ENCODE measurements around the gene TAPT1.

TAPT1 gene

DNA sequence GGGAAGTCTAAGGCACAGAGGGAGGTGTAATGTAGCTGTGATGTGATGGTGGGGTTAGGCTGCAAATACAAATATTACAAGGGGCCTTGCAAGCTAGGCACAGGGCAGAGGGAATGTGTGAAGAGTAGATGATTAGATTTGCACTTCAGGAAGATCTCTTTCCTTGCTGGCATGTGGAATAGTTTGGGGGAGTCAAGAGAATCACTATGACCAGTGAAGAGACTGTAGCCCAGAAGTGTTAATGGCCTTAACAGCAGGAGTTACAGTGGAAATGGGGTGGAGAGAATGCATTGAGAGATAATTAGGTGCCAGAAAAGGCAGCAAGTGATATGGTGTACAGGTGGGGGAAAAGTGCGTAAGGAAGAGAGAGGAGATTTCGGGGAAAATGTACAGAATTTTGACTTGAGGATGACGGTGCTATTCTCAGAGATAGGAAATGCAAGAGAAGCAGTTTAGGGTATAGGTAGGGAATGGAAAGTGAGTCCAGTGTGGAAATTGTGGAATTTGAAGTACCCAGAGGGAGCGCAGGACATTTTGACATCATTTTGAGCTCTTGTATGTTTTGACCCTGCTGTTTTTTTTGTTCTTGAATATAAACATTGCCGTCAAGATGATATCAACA lies 10.2 kb upstream of the TAPT1 start:
- TF ChIP-seq, protein P1, sequence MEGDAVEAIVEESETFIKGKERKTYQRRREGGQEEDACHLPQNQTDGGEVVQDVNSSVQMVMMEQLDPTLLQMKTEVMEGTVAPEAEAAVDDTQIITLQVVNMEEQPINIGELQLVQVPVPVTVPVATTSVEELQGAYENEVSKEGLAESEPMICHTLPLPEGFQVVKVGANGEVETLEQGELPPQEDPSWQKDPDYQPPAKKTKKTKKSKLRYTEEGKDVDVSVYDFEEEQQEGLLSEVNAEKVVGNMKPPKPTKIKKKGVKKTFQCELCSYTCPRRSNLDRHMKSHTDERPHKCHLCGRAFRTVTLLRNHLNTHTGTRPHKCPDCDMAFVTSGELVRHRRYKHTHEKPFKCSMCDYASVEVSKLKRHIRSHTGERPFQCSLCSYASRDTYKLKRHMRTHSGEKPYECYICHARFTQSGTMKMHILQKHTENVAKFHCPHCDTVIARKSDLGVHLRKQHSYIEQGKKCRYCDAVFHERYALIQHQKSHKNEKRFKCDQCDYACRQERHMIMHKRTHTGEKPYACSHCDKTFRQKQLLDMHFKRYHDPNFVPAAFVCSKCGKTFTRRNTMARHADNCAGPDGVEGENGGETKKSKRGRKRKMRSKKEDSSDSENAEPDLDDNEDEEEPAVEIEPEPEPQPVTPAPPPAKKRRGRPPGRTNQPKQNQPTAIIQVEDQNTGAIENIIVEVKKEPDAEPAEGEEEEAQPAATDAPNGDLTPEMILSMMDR (IDR thresholded peaks at IDR 0.05; ENCODE audit: low read depth, low read length): no peak
- DNase-seq (ENCODE audit: low read depth in 2 of 2): no peak
- no peak overlapping the region for H3K4me3 ChIP-seq (replicated peaks in 1 of 2; ENCODE audit: low read depth in 2 of 2, low read length in 2 of 2)

DNA sequence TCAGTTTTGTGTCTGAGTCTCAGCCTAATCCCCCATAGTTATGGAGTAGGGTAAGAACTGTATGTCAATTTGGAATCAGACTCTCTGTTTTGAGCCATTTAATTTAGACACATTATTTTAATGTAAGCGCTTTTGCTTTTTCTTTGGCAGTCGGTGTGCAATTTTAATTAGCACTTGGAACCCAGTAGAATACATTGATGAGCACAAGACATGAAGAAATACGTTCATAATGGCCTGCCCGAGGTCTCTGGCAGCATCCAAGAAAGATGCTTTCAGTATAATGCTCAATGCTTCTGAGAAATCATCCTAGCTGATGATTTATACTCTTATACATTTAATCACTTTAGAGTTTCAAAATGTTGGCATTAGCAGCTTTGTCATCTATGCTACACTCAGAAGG lies 8.9 kb upstream of the TAPT1 start:
- TF ChIP-seq, protein P1 (IDR thresholded peaks at IDR 0.05; ENCODE audit: low read depth, low read length): no peak
- no peak overlapping the region for H3K4me3 ChIP-seq (replicated peaks in 1 of 2; ENCODE audit: low read depth in 2 of 2, low read length in 2 of 2)
- DNase-seq (ENCODE audit: low read depth in 2 of 2): no peak

DNA sequence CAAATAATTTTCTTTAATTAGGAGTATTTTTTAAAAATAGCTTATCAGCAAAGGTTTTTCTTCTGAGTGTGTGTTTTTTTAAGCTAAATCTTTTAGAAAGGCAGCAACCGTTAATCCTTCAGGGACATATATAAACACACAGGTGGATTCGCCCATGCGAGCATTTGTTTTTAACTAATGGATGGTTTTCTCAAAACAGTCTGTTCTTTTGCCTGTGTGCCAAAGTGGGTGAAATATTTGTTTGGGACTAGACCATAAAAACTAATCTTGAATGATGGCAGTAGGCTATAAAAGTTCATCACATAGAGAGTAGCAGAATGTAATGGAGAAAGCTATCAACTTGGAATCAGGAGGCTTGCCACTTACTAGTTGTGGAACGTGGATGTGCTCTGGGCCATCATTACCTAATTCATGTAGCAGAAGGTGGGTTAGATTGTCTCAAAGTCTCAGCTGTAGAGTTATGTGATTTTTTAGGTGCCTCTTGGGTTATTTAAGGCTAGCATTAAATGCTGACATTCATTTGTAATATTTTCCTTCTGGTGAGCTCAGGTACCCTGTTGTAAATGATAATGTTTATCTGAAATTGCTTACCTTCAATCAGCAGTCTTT lies 7.4 kb upstream of the TAPT1 start:
- H3K4me3 ChIP-seq (replicated peaks in 1 of 2; ENCODE audit: low read depth in 2 of 2, low read length in 2 of 2): no peak overlapping the region
- TF ChIP-seq, protein P1 (IDR thresholded peaks at IDR 0.05; ENCODE audit: low read depth, low read length): no peak
- DNase-seq (ENCODE audit: low read depth in 2 of 2): no peak

DNA sequence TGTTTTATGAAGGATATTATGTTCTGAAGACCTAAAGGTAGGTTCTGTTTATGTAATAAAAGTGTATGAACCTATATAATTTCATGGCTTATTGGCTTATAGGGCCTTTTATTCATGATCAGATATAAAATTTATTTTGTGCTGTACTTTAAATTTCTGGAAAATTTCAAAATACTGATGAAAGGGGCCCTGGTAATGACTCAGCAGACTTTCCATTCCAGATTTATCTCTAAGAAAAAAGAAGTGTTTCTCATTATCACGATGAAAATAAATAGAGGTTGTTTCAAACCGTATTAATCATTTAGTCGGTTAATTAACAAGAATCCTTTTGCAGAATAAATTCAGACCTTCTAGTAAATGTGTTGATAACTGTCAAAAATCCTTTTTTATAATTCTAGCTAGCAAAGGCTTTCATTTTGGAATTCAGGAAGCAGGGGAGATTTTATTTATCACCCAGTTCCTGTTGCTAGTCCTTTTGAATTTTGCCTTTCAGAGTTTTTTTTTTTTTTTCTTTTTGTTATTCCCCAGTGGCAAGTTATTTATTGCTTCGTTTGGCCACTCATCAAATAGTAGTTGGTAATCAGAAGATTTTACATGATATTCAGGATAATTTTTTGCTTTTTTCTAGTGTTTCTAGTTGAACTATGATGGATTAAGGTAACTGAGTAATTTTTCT lies 5.4 kb upstream of the TAPT1 start:
- peak; percentile 25 to 47 for DNase-seq (ENCODE audit: low read depth in 2 of 2)
- peak overlapping the region in 1 of 2 donors; percentile 2 for H3K4me3 ChIP-seq (replicated peaks in 1 of 2; ENCODE audit: low read depth in 2 of 2, low read length in 2 of 2)
- TF ChIP-seq, protein P1 (IDR thresholded peaks at IDR 0.05; ENCODE audit: low read depth, low read length): no peak

DNA sequence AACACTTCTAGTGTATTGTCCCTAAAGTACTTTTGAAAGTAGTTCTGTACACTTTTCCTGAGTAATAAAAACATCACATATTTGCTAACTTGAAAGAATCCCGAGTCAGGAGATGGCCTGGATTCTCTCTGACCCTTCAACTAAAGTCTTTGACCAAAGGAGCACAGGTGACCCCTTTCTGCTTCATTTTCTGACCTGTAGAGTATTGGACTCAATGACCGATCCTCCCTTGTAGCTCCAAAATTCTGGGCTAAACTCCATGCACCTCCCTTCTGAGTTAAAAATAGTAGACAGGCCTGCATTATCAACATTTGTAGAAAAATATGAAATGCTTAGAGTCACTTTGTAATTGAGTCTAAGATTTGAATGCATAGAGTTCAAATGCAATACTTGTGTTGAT lies 4.0 kb upstream of the TAPT1 start:
- no peak for DNase-seq (ENCODE audit: low read depth in 2 of 2)
- TF ChIP-seq, protein P1 (IDR thresholded peaks at IDR 0.05; ENCODE audit: low read depth, low read length): no peak
- H3K4me3 ChIP-seq (replicated peaks in 1 of 2; ENCODE audit: low read depth in 2 of 2, low read length in 2 of 2): no peak overlapping the region

DNA sequence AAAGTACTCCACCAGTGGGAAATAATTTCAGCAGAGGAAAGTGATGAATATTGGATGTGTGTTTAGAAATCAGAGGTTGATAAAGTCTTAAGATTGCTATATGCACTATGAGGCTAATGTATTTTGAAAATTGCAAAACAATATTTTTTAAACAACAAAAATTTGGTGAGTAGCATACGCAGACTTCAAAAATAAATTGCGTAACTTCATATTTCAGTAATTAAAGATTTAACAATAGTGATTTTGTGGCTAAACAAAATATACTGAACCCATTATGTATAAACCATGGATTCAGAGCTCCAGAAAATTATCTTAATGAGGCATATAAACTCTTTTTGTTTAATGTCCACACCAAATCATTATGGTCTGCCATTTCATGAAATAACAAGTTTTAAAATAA lies 3.3 kb upstream of the TAPT1 start:
- DNase-seq (ENCODE audit: low read depth in 2 of 2): no peak
- no peak overlapping the region for H3K4me3 ChIP-seq (replicated peaks in 1 of 2; ENCODE audit: low read depth in 2 of 2, low read length in 2 of 2)
- TF ChIP-seq, protein P1 (IDR thresholded peaks at IDR 0.05; ENCODE audit: low read depth, low read length): no peak

Measured in cardiac fibroblast (primary cell).